SH-SY5Y (cell line): ENCODE results near the gene GABRB3.

Experiments
- GATA2 ChIP-seq: IDR thresholded peaks from 2 replicates; pipeline ENCODE4 v1.6.1; 2011; ENCODE audit warnings: mild to moderate bottlenecking, low read depth, low read length
- GATA3 ChIP-seq: IDR thresholded peaks from 2 replicates; pipeline ENCODE4 v1.6.1; 2011; ENCODE audit warnings: low read depth, mild to moderate bottlenecking, low read length, moderate library complexity

- TF ChIP-seq GATA2 (no peak), GATA3 (no peak)
Measured at GRCh38 chr15:26644948-26645347, 127.9 kb downstream of the GABRB3 start.
